NCI-H510A treated with DMSO at 0.1 percent for 48 hours (cell line): Measurements from ENCODE around the gene STARD5.

Source experiments
- DNase-seq: peaks from one replicate; lab custom pipeline; 2025; lab: John Stamatoyannopoulos, UW

Gene STARD5

DNA sequence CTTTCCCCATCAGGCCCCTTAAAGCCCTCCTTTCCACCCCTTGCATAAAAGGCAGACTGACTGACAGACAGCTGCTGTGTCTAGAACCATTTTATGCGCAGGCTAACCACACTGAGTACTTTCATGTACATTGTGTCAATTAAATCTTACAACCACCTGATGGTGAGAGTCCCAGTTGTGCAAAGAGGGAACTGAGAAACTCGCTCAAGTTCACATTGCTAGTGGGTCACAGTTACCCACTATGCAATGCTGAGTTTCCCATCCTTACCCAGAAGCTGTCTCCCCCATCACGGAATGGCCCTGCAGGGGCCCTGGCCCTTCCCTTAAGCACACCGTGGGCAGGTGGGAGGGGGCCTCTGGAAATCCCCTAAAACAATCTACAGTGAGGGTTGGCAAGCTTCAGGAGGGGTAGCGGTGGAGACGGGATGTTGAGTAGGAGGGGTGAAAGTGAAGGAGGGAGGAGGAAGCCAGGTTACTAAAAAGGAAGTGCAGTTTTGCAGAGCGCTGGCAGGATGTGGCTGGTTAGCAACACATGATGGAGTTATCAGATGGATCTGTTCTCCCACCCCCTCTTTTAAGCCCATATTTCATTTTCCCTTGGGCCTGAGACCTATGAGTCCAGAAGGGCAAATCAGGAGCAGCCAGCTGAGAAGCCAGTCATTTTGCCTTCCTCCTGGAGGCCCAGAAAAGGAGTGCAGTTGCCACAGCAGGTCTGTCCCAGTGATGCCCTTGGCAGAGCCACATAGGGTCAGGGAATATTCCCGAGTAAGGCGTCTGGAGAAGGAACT is 30.0 kb downstream of the STARD5 start:
- no peak for DNase-seq

DNA sequence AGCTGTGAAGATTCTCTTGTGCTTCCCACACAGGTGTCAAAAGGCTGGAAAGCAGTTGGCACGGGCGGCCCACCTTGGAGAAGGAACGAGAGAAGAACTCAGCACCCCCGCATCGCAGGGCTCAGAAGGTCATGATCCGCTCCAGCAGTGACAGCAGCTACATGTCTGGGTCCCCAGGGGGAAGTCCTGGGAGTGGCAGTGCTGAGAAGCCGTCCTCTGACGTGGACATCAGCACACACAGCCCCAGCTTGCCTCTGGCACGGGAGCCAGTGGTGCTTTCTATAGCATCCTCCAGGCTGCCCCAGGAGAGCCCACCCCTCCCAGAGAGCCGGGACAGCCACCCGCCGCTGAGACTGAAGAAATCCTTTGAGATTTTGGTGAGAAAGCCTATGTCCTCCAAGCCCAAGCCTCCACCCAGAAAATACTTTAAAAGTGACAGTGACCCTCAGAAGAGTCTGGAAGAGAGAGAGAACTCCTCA is 31.4 kb downstream of the STARD5 start:
- DNase-seq: no peak

DNA sequence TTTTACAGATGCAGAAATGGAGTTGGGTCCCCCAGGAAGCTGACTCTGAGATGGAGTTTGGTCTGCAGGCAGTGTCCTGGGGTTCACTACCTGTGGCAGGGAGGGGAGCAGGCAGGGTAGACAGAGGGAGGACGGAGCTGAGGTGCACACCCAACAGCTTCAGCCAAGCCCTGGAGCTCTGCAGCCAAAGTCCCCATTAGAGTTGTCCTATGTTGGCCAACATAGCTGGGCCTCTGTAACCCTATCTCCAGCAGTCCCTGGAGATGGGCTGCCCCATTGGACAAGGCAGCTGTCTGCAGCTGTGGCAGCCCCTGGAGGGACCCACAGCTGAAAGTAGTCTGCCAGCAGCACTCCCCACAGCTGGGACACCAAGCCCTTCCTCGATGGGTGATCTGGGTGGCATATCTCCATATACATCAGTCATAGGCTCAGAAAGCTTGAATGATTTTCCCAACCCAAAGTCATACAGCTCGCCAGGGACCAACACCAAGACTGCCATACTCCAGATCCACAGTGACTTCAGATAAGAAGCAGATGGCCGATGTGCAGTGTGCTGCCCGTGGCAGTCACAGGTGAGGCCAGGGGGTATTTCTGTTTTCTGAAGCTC is 31.9 kb downstream of the STARD5 start:
- DNase-seq: no peak

DNA sequence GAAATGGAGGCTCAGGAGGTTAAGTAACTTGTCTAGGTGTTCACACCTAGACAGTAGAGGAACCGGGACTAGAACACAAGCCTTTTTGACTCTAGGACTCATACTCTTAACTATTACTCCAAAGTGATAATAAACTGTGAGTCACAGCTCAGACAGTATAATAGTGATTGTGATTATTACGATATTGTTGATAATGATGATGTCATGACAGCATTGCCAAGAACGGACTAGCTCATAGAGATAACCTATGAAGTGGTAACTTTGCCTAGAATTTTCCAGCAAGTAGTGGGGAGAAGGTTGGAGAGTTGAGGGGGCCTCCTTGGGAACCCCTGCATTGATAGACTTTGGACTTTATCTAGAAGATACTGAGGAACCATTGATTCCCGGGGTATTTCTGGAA is 34.0 kb downstream of the STARD5 start:
- no peak for DNase-seq

DNA sequence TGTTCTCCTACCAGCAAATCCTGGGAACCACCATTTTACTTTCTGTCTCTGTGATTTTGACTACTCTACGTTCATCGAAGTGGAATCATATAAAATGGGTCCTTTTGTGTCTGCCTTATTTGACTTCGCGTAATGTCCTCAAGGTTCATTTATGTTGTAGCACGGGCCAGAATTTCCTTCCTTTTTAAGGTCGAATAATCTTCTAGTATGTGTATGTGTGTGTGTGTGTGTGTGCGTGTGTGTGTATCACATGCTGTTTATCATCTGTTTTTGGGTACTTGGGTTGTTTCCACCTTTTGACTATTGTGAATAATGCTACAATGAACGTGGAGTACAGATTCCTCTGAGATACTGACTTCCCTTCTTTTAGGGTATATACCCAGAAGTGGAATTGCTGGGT is 35.3 kb downstream of the STARD5 start:
- no peak for DNase-seq

DNA sequence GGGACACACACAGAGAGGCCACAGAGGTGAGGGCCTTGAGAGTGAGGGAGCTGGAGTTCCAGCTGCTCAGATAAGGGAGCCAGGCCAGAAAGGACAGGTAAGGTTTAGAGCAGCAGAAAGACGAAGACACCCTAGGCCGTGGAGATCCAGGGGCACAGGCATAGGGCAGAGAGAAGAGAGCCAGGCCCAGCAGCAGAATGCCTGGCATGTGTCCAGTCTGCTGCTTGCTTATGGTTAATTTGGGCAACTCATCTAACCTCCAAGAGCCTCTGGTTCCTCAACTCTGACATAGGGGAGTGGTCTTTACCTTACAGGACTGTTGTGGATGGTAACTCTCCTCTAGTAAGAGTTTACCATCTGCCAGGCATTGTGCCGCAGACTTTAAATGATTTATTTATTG is 35.9 kb downstream of the STARD5 start:
- DNase-seq: no peak

DNA sequence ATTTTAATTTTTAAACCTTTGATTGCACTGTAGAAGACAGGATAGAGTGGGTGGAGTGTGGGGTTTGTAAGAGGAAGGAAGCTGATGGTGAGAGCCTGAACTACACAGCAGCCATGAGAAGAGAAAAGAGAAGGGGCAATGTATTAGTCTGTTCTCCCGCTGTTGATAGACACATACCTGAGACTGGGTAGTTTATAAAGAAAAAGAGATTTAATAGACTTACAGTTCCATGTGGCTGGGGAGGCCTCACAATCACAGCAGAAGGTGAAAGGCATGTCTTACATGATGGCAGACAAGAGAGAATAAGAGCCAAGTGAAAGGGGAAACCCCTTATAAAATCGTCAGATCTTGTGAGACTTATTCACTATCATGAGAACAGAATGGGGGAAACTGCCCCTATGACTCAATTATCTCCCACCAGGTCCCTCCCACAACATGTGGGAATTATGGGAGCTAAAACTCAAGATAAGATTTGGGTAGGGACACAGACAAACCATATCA is 37.3 kb downstream of the STARD5 start:
- no peak for DNase-seq

DNA sequence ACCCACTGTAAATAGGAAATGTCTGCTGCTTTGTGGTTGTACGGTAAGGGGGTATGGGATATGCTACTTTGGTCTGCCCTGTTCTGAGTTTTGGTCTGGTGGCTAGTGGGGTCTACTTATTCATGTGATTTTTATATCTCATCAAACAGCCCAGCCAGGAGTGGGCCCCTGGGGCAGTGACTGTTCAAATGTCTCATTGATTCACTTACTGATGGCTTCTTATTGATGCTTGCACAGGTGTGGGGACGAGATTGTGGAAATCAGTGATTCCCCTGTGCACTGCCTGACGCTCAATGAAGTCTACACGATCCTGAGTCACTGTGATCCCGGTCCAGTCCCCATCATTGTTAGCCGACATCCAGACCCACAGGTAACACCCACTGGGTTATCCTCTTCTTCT is 38.5 kb downstream of the STARD5 start:
- no peak for DNase-seq

DNA sequence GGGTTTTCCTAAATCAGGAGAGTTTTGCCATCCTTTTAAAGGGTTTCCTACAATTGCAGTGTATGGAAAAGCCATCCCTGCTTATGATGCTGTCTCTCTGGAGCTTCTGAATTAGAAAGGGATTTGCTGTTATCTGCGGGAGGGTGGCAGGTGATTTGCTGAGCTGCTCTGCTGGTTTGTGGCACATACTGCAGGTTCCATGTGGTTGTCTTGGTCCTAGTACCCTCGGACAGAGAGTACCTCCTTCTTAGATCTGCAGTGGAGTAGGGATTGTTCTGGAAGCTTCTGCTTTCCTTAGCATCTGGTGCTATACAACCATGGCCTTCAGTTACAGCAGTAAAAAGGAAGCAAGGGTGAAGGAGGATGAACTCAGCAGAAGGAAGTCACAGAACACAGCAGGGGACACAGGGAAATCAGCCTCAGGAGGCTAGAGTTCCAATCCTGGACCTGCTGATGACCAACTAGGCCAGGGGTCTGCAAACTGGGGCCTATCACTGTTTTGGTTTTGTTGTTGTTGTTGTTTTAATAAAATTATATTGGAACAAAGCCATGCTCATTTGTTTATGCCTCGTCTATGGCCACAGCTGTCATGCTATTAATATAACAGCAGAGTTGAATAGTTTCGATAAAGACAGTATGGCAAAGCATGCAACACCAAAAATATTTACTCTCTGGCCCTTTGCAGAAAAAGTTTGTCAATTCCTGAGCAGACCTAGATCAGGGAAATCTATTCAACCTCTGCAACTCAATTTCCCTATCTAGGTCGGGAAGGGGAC is 39.5 kb downstream of the STARD5 start:
- no peak for DNase-seq

DNA sequence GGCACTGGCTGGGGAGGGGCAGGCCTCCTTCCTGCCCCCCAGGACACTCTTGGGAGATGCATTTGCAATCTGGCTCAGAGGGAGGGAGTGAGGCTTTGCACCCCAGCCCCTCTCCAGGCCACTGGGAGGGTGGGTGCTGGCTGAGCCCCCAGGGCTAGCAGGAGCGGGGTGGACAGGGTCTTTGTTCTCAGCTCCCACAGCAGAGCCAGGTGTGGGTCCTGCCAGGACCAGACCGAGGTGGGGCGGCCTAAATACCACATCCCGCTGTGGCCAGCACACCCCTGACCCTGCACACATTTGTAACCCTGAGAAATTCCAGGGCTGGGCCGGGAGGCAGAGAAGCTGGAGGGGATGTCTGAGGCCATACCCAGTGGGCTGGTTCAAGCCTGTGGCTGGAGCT is 41.0 kb downstream of the STARD5 start:
- no peak for DNase-seq

DNA sequence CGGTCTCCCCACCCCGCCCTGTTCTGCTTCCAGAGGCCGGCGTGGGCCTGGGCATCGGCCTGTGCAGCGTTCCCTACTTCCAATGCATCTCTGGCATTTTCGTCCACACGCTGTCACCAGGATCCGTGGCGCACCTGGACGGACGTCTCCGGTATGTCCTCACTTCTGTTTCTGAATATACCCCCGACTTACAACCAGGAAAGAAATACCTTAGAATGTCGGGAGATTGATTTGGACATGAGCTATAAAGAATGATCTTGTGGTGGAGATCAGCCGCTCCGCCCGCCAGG is 41.4 kb downstream of the STARD5 start:
- DNase-seq: no peak

DNA sequence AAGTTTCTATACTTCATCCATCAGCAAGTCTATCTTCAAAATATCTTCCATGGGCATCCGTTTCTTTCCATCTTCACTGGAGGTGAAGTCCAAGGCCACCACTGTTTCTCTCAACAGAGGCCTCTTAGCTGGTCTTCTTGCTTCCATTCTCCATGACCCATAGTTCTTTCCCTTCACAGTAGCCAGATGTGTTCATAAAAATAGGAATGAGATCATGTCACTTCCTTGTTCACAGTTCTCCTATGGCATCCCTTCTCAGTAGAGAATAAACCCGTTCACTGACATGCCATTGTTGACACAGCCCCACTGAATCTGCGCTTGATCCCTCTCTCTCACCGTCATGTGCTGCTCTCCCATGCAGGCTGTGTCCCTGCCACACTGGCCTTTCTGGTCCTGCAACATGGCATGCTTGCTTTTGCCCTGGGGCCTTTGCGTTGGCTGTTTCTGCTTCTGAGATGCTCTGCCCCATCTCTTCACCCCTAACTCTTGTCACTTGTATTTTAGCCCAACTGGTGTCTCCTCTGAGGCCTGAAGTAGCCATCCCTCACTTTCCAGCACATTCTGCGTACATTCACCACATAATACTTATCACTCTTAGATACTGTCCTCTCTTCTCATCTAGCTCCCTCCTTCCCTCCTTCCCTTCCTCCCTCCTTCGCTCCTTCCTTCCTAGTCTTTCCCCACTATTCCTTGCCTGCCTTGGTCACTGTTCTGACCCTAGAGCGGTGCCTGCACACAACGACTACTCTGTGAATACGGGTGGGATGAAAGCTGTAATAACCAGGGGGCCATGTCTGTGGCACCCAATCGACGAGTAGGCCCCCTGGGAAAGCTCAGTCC is 42.0 kb downstream of the STARD5 start:
- DNase-seq: peak; percentile 5

DNA sequence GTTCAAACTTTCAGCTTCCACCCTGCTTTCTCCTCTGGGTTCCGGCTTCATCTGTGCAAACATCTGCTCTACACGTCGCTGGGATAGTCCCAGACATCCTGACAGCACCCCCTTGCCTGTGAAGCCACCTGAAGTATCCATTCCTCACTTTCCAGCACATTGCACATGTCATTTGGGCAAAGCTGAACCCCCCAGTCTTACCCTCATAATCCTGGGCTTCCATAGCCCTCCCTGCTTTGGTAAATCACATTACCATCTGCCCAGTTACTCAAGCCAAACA is 42.5 kb downstream of the STARD5 start:
- no peak for DNase-seq

DNA sequence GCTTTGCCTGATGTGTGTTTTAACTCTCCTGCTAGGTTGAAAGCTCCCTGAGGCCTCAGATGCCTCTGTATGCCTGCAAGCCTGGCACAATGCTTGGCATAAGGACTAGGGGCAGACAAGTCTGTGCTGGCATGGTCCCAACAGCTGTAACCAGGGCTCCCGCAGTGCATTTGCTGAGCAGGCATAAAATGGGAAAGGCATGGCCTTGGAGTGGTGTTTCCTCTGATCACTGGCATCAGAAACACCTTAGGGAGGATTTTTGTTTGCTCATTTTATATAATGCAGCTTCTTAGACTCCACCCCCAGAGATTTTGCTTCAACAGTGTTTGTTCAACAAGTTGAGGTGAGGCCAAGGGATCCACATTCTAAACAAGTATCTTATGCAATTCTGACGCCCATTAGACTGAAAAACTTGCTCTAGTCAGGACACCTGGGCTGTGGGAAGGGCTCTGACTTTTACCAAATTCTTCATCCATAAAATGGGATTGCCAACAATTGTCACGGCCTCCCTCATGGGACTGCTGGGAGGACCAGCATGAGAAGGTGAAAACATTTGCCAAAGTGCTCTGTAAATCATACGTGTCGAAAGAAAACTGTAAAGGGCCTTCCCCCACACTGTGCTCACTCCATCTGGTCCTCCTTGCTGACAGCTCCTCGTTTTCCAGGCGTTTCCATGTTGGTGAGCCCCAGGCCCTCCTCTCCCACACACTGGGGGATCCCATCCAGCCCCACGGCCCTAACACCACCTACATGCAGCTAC is 43.1 kb downstream of the STARD5 start:
- DNase-seq: no peak

DNA sequence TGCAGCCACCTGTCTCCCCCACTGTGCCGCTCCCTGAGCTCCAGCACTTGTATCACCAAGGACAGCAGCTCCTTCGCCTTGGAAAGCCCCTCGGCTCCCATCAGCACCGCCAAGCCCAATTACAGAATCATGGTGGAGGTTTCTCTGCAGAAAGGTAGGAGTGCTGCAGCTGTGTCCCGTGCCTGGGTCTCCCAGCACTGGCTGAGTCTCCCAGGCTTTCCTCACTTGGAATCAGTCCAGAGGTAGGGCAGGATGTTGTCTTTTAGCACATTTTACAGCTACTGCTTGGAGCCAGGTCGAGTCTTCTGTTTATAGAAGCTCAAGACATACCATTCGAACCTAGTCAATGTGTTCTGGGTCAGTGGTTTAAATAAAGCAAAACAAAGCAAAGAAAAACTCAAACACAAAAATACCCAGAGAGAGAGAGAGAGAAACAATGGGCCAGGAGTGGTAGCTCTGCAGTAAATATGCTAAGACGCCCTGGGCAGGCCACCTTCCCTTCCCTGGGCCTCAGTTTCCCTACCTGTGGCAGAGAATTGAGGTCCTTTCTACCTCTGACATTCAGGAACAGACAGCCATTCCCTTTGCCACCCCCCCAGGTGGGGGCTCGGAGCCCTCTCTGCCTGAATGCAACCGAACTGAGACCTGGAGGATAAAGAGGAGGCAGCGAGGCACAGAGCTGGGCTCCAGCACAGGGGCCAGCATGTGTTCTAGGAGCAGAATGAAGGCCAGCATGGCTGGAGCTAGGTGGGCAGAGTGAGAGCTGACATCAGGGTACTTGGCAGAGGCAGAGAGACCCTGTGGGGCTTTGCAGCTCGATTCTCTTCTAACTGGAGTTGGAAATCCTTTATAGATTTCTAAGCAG is 44.1 kb downstream of the STARD5 start:
- DNase-seq: no peak

DNA sequence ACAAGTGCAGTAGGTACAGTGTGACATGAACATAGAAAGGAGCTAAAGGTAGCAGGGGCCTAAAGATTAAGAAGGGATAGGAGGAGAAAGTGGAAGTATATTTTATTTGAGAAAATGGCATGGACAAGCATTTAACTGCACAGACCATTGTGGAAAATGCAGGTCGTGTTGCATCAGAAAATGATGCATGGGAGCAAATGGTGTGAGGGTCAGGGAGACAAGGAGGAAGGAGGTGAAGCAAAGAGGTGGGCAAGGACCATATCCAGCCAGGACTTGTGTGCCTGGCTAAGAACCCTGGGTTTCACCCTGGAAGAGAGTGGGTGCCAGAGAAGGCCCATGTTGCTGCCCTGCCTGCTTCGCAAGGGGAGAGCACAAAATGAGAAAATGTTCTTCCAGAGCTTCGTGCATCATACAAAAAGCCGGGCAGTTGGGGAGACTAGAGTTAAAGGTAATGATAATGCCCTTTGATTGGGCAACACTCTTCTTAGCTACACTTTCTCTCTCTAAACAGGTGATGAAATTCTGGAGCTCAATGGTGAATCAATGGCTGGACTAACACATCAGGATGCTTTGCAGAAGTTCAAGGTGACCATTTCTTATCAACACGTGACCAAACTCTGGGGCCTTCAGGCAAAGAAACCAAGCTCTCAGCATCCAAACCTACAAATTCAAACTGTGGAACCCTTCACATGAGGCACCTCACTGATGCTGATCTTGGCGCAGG is 45.5 kb downstream of the STARD5 start:
- DNase-seq: no peak

DNA sequence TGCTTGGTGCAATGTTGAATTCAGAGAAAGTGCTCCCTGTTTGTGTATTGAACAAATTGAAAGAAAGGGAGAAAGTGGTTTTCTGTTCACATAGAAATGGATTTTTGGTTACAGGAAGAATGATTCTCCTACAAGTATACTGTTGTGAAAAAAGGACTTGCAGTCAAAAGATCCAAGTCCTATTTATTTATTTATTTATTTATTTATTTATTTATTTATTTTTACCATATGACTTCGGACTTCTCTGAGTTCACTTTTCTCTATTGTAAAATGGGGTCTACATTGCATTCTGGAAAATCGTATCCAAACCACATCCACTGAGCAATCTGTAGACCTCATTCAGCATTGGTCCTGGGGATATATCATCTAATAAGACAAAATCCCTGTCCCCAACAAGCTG is 46.1 kb downstream of the STARD5 start:
- no peak for DNase-seq

DNA sequence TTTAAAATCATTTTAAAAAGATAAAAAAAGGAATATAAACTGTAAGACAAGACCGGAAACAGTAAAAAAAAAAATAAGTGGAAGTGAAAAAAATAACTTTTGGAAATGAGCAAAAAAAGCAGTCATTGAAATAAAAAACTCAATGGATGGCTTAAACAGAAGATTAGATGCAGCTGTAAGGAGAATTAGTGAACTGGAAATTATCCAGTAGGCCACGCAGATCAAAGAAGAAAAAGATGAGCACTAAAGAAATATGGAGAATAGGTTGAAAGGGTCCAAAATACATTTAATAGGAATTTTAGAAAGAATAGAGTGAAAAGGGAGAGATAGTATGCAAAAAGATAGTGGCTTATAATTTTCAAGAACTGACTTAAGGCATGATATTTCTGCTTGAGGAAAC is 47.0 kb downstream of the STARD5 start:
- DNase-seq: no peak

DNA sequence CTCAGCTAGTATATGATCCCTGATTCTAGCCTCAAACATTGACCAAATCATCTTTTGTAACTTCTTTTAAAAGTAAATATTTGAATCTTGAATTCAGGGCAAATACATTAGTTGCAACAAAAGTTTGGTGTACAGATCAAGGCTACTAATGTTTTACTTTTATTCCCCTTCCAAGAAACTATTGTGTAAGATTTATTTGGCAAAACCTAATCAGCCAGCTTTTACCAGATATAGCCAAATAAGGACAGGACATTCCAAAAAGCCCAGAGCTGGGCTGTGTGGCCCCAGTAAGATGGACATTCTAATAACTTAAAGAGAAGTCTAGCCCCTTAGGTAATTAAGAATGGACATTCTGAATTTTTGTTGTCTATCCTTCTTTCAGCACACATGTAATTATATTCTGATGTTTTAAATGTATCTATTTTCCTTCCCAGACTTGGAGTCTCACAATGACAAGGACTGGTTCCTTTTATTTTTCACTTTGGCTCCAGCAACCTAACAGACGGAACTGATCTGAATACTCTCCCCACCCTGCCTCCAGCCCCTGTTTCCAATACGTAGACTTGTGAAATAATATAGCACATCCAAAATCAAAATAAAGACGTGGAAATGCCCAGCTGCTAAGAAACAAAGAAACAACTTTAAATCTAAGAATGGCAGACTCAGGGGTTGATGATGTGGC is 48.1 kb downstream of the STARD5 start:
- no peak for DNase-seq
